ENCODE measurements around the gene ARFIP1.

- TF ChIP-seq CTCF (IDR thresholded peaks at IDR 0.05) (no peak), POLR2AphosphoS5 (IDR thresholded peaks at IDR 0.05) (no peak)
Measured at GRCh38 chr4:152920768-152921167, 141.0 kb downstream of the ARFIP1 start.
